Stimulated activated CD4-positive, alpha-beta T cell treated with anti-CD3 and anti-CD28 coated beads, Interleukin-12 subunit alpha, Interleukin-12 subunit beta, amount 100 ng/mL, for 48 hours (primary cell): Measurements from ENCODE around the gene SPNS2.

Experiments
- DNase-seq, 3 donors: peaks; one replicate each; pipeline ENCODE4 v3.0.0-alpha.2; 2020; ENCODE audit warnings: low read depth in 2 of 3, low spot score in 1 of 3

SPNS2 gene

GRCh38 chr17:4584917-4585637, 86.4 kb downstream of the SPNS2 start:
- DNase-seq = no peak

- DNase-seq = no peak
Measured at GRCh38 chr17:4585638-4585994, 86.9 kb downstream of the SPNS2 start.

GRCh38 chr17:4586043-4586442, 87.4 kb downstream of the SPNS2 start:
- no peak for DNase-seq

GRCh38 chr17:4587195-4587594, 88.5 kb downstream of the SPNS2 start:
- DNase-seq = no peak

- no peak for DNase-seq
Measured at GRCh38 chr17:4587803-4588202, 89.1 kb downstream of the SPNS2 start.

GRCh38 chr17:4588391-4588790, 89.7 kb downstream of the SPNS2 start:
- DNase-seq = no peak
